ENCODE data around the gene OR1D5. TPM values are rescaled to one million over a fixed set of nuclear protein-coding genes. Genes with fewer than 3 reads are reported as not detected.

OR1D5 gene
- total RNA-seq, 1 experiment from 2014 or later, result not detected

- Histone ChIP-seq H3K4me1 (ENCODE audit: control insufficient read depth in 1 of 2, insufficient read depth in 2 of 2, low read length in 2 of 2) (no peaks in the 10 kb centered on the region), H3K36me3 (ENCODE audit: control insufficient read depth in 1 of 2, insufficient read depth in 2 of 2, low read length in 2 of 2) (peaks cover 7 to 14% of the 10 kb centered on the region in 2 experiments; a peak in 3 of 4 replicates), H2AFZ (ENCODE audit: low read depth, low read length, poor library complexity, severe bottlenecking) (no peak overlapping the region), H3K4me3 (replicated peaks in 1 of 2; ENCODE audit: low read depth in 1 of 2, low read length in 2 of 2) (no peak overlapping the region), H4K20me1 (ENCODE audit: insufficient read depth) (no peaks in the 10 kb centered on the region), H3K4me2 (ENCODE audit: low read length) (no peak overlapping the region), H3K9me3 (ENCODE audit: control insufficient read depth in 1 of 2, insufficient read depth in 1 of 2, low read depth in 1 of 2, low read length in 2 of 2) (no peaks in the 10 kb centered on the region), H3K27me3 (ENCODE audit: insufficient read depth, low read length) (no peaks in the 10 kb centered on the region), H3K79me2 (ENCODE audit: insufficient read depth, low read length) (no peaks in the 10 kb centered on the region), H3K9me2 (ENCODE audit: insufficient read depth) (no peaks in the 10 kb centered on the region), H3K9ac (ENCODE audit: low read length) (no peak overlapping the region), H3K27ac (ENCODE audit: low read depth, low read length) (no peak overlapping the region)
- DNase-seq (ENCODE audit: low read depth, low spot score), result no peak
- BruUV-seq (replicated peaks), result no TSS peak
- ChIA-PET POLR2A (no interaction called here), RAD21 (ENCODE audit: low non-redundant PET in 1 of 2, low total read pairs in 2 of 2, uncharacterized antibody in 2 of 2, unreplicated experiment in 2 of 2) (no interaction called here), CTCF (no interaction called here)
- no peak for TF ChIP-seq TCF7L2 (IDR thresholded peaks at IDR 0.05; ENCODE audit: borderline replicate concordance, extremely low read depth, insufficient read depth, insufficient read length)
- TF ChIP-seq ATF3 (IDR thresholded peaks at IDR 0.05), result no peak
- TF ChIP-seq POLR2AphosphoS5 (IDR thresholded peaks at IDR 0.05; ENCODE audit: low read depth, low read length), result no peak
- TF ChIP-seq POLR2A (IDR thresholded peaks at IDR 0.05; ENCODE audit: borderline replicate concordance, extremely low read depth, insufficient read depth, insufficient read length), result no peak
- no peak for TF ChIP-seq CTCF (IDR thresholded peaks at IDR 0.05 in 2 of 3, conservative IDR thresholded peaks at IDR 0.05 in 1 of 3; ENCODE audit: borderline replicate concordance in 1 of 3, insufficient read depth in 1 of 3, low read depth in 2 of 3, low read length in 2 of 3)
- TF ChIP-seq YY1 (IDR thresholded peaks at IDR 0.05; ENCODE audit: extremely low read depth, insufficient replicate concordance, low read depth, low read length), result no peak
- TF ChIP-seq ZBTB33 (IDR thresholded peaks at IDR 0.05; ENCODE audit: extremely low read depth, insufficient replicate concordance, low read length), result no peak
- no peak for TF ChIP-seq RAD21 (IDR thresholded peaks at IDR 0.05; ENCODE audit: low read depth)
- TF ChIP-seq ELF1 (IDR thresholded peaks at IDR 0.05; ENCODE audit: borderline replicate concordance, low read depth), result no peak
- TF ChIP-seq, protein P1, sequence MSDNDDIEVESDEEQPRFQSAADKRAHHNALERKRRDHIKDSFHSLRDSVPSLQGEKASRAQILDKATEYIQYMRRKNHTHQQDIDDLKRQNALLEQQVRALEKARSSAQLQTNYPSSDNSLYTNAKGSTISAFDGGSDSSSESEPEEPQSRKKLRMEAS (IDR thresholded peaks at IDR 0.05), result no peak
- no peak for TF ChIP-seq FOSL1 (IDR thresholded peaks at IDR 0.05; ENCODE audit: low read depth)
- no peak for TF ChIP-seq SP1 (IDR thresholded peaks at IDR 0.05; ENCODE audit: low read depth)
- no peak for TF ChIP-seq EGR1 (IDR thresholded peaks at IDR 0.05; ENCODE audit: low read depth)
- no peak for TF ChIP-seq EZH2 (IDR thresholded peaks at IDR 0.05)
- no peak for TF ChIP-seq SIN3A (IDR thresholded peaks at IDR 0.05; ENCODE audit: low read depth)
- TF ChIP-seq, protein P2, sequence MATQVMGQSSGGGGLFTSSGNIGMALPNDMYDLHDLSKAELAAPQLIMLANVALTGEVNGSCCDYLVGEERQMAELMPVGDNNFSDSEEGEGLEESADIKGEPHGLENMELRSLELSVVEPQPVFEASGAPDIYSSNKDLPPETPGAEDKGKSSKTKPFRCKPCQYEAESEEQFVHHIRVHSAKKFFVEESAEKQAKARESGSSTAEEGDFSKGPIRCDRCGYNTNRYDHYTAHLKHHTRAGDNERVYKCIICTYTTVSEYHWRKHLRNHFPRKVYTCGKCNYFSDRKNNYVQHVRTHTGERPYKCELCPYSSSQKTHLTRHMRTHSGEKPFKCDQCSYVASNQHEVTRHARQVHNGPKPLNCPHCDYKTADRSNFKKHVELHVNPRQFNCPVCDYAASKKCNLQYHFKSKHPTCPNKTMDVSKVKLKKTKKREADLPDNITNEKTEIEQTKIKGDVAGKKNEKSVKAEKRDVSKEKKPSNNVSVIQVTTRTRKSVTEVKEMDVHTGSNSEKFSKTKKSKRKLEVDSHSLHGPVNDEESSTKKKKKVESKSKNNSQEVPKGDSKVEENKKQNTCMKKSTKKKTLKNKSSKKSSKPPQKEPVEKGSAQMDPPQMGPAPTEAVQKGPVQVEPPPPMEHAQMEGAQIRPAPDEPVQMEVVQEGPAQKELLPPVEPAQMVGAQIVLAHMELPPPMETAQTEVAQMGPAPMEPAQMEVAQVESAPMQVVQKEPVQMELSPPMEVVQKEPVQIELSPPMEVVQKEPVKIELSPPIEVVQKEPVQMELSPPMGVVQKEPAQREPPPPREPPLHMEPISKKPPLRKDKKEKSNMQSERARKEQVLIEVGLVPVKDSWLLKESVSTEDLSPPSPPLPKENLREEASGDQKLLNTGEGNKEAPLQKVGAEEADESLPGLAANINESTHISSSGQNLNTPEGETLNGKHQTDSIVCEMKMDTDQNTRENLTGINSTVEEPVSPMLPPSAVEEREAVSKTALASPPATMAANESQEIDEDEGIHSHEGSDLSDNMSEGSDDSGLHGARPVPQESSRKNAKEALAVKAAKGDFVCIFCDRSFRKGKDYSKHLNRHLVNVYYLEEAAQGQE (IDR thresholded peaks at IDR 0.05; ENCODE audit: low read depth), result no peak
- no peak for TF ChIP-seq SRF (IDR thresholded peaks at IDR 0.05; ENCODE audit: low read depth)
- no peak for TF ChIP-seq CBX3 (IDR thresholded peaks at IDR 0.05; ENCODE audit: low read depth)
- no peak for TF ChIP-seq ZNF274 (IDR thresholded peaks at IDR 0.05; ENCODE audit: low read depth, low read length)
- no peak for ATAC-seq
- intact Hi-C loops (cut with micrococcal nuclease), result no loop called here
These were observed 33.3 kb downstream of the OR1D5 start for GRCh38 chr17:3030096-3030495.
